Adipocyte (in vitro differentiated cells): Measurements from ENCODE around the gene VSTM2L.

Experiments
- DNase-seq: peaks from one replicate; pipeline ENCODE4 v3.0.0-alpha.2; 2015; ENCODE audit warnings: low read depth
- H3K27me3 ChIP-seq: replicated peaks from 2 replicates; pipeline ENCODE4 v1.7.0; 2013; ENCODE audit warnings: mild to moderate bottlenecking, low read length, moderate library complexity; ENCODE audit not compliant: control insufficient read depth, insufficient read depth
- H3K36me3 ChIP-seq: 2 replicates; pipeline ENCODE4 v1.7.0; 2013; ENCODE audit warnings: low read length, mild to moderate bottlenecking, moderate library complexity; ENCODE audit not compliant: control insufficient read depth, insufficient read depth, severe bottlenecking
- H3K4me1 ChIP-seq: 2 replicates; pipeline ENCODE4 v1.7.0; 2013; ENCODE audit warnings: mild to moderate bottlenecking, low read length, moderate library complexity; ENCODE audit not compliant: control insufficient read depth, insufficient read depth
- H3K4me3 ChIP-seq: 2 replicates; pipeline ENCODE4 v1.7.0; 2013; ENCODE audit warnings: mild to moderate bottlenecking, low read length, moderate library complexity
- H3K9ac ChIP-seq: 2 replicates; pipeline ENCODE4 v1.7.0; 2013; ENCODE audit warnings: mild to moderate bottlenecking, low read length, moderate library complexity
- H3K9me3 ChIP-seq: 2 replicates; pipeline ENCODE4 v1.7.0; 2013; ENCODE audit warnings: mild to moderate bottlenecking, low read length, moderate library complexity; ENCODE audit not compliant: control insufficient read depth

VSTM2L gene

GRCh38 chr20:37904008-37904642 lies 1.2 kb downstream of the VSTM2L start:
- peaks cover 3% of the 10 kb centered on the region for H3K4me1 ChIP-seq
- peaks cover 22% of the 10 kb centered on the region for H3K27me3 ChIP-seq
- no peak for DNase-seq
- H3K9ac ChIP-seq = no peak overlapping the region
- H3K36me3 ChIP-seq = no peaks in the 10 kb centered on the region
- no peak overlapping the region for H3K4me3 ChIP-seq
- no peaks in the 10 kb centered on the region for H3K9me3 ChIP-seq

DNA sequence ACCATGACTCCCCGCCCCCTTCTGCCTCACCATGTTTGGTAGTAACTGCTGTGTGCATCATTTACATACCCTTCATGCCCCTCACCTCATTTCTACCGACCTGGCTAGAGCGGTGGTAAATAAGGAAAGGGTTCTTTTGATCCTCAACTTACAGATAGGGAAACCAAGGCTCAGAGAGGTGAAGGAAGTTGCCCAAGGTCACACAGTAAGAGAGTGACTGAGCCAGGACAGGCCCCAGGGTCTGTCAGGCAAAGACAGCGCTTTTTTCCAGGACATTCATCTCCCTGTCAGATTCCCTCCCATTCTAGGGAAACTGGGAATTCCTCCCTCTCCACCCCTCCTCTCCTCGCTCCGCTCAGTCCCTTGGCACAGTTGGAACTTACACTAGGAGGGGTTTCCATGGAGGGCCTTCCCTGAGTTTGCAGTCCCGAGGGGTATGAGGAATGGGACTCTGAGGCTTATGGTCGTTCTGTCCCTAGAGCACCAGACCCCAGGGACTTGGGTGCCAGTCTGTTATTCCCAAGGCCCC lies 2.0 kb downstream of the VSTM2L start:
- DNase-seq = no peak
- Histone ChIP-seq H3K9ac (no peak overlapping the region), H3K4me1 (peaks cover 3% of the 10 kb centered on the region), H3K9me3 (no peaks in the 10 kb centered on the region), H3K36me3 (no peaks in the 10 kb centered on the region), H3K4me3 (no peak overlapping the region), H3K27me3 (peaks cover 24% of the 10 kb centered on the region)

- peaks cover 3% of the 10 kb centered on the region for H3K4me1 ChIP-seq
- H3K9me3 ChIP-seq = no peaks in the 10 kb centered on the region
- DNase-seq = no peak
- peaks cover 22% of the 10 kb centered on the region for H3K27me3 ChIP-seq
- no peak overlapping the region for H3K4me3 ChIP-seq
- H3K9ac ChIP-seq = no peak overlapping the region
- no peaks in the 10 kb centered on the region for H3K36me3 ChIP-seq
Observed at GRCh38 chr20:37905671-37906613, 3.0 kb downstream of the VSTM2L start.

DNA sequence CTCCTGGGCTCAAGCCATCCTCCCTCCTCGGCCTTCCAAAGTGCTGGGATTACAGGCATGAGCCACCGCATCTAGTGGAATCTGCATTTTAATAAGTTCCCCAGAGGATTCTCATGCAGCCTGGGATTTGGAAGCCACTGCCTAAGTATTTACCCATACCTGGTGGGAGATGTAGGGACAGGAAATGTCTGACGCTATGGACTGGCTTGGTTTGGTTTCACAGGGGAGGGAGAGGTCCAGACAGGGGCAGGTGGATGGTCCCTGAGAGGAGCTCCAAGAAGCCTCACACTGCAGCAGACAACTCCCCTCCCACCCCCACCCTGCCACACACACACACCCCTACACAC lies 4.4 kb downstream of the VSTM2L start:
- no peaks in the 10 kb centered on the region for H3K9me3 ChIP-seq
- DNase-seq = no peak
- H3K27me3 ChIP-seq = peaks cover 24% of the 10 kb centered on the region
- H3K36me3 ChIP-seq = no peaks in the 10 kb centered on the region
- no peak overlapping the region for H3K4me3 ChIP-seq
- H3K9ac ChIP-seq = no peak overlapping the region
- peaks cover 3% of the 10 kb centered on the region for H3K4me1 ChIP-seq

DNA sequence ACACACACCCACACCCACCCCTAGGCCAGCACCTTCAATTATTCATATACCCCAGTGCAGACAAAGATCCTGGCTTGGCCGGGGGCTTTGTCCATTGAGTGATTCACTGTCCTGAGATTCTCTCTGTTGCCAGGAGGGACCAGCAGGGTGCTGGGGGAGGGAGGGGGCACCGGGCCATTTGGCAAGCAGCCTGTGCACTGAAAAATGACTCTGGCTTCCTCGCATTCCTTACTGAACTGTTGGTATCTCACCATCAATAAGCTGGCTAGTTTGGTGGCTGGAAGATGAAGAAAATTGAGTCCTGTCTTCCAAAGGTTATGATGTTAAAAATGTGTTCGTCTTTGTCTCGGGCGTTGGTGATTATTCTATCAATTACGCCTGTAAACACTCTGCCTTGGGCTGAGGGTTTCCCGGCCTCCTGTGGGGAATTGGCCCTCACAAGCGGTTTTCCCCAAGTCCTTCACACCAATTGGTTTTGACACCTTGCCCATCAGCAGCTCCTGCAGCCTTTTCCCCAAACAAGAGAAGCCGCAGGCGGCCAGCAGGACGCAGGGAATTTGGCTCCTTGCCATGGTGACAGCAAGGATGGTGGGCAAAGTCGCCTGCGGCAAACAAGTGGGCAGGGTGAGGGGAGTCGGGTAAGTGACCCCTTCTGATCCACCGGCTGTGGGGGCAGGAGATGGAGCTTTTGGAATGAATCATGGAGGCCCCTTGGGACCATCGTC lies 4.9 kb downstream of the VSTM2L start:
- no peak overlapping the region for H3K4me3 ChIP-seq
- peaks cover 29% of the 10 kb centered on the region for H3K27me3 ChIP-seq
- peaks cover 3% of the 10 kb centered on the region for H3K4me1 ChIP-seq
- no peaks in the 10 kb centered on the region for H3K36me3 ChIP-seq
- DNase-seq = peak; percentile 63
- H3K9me3 ChIP-seq = no peaks in the 10 kb centered on the region
- H3K9ac ChIP-seq = no peak overlapping the region

DNA sequence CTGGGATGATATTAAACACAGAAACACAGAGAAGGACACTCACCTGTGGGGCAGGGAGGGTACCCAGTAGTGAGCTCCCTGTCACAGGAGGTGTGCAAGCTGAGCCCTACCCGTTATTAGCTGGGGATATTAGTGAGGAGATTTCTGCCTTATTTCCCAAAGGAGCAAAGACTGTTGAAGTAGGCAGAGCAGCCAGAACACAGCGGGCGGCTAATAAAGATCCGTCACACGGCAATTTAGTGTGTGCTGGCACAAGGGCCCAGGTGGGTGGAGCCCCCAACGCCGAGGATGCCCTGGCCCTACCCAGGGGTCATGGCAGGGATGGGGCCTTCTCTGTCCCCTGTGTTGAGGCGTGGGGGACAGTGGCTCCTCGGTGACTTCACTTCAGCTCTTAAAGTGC lies 8.3 kb downstream of the VSTM2L start:
- Histone ChIP-seq H3K9ac (no peak overlapping the region), H3K4me1 (peaks cover 3% of the 10 kb centered on the region), H3K36me3 (no peaks in the 10 kb centered on the region), H3K9me3 (no peaks in the 10 kb centered on the region), H3K27me3 (peaks cover 61% of the 10 kb centered on the region), H3K4me3 (no peak overlapping the region)
- no peak for DNase-seq

DNA sequence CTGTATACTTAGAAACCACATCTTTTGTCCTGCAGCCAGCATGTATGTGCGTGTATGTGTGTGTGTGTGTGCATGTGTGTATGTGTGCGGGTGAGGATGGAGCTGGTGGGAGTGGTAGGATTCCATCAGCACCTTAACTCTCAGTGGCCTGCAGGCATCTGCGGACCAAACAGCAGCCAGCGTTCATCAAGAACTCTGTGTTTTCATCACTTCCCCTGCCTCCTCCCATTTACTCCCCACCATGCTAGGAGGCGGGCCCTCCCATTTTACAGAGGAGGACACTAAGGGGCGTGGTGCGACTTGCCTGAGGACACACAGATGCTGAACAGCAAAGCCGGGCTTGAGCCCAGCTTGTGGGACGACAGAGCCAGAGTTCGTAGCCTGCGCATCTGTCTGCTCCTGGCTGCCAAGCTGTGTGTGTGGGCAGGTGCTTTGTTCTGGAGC lies 8.9 kb downstream of the VSTM2L start:
- H3K27me3 ChIP-seq = peaks cover 67% of the 10 kb centered on the region
- peak; percentile 54 for DNase-seq
- H3K9me3 ChIP-seq = no peaks in the 10 kb centered on the region

GRCh38 chr20:37912874-37913273 lies 9.9 kb downstream of the VSTM2L start:
- Histone ChIP-seq H3K27me3 (peaks cover 72% of the 10 kb centered on the region), H3K4me1 (peaks cover 3% of the 10 kb centered on the region), H3K9ac (no peak overlapping the region), H3K9me3 (no peaks in the 10 kb centered on the region), H3K4me3 (no peak overlapping the region), H3K36me3 (no peaks in the 10 kb centered on the region)
- DNase-seq = no peak

More for the DNA sequence above, 8.9 kb downstream of the VSTM2L start:
- Histone ChIP-seq H3K4me1 (peaks cover 3% of the 10 kb centered on the region), H3K36me3 (no peaks in the 10 kb centered on the region), H3K4me3 (no peak overlapping the region), H3K9ac (no peak overlapping the region)

- Histone ChIP-seq H3K9me3 (no peaks in the 10 kb centered on the region), H3K4me3 (no peak overlapping the region), H3K36me3 (no peaks in the 10 kb centered on the region), H3K9ac (no peak overlapping the region), H3K27me3 (peaks cover 80% of the 10 kb centered on the region), H3K4me1 (no peaks in the 10 kb centered on the region)
- no peak for DNase-seq
Observed at GRCh38 chr20:37913567-37914366, 10.8 kb downstream of the VSTM2L start.

DNA sequence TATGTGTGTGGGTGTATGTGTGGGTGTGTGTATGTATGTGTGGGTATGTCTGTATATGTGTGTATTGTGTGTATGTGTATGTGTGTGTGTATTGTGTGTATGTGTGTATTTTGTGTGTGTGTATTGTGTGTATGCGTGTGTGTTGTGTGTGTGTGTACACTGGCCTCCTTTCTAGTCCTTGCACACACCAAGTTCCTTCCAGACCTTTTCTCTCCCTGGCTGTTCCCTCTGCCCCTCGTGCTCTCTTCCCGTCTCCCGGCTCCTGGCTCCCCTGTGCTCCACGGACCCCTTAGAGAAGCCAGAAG lies 11.4 kb downstream of the VSTM2L start:
- Histone ChIP-seq H3K27me3 (peaks cover 80% of the 10 kb centered on the region), H3K9me3 (no peaks in the 10 kb centered on the region), H3K4me1 (no peaks in the 10 kb centered on the region), H3K36me3 (no peaks in the 10 kb centered on the region), H3K9ac (no peak overlapping the region), H3K4me3 (no peak overlapping the region)
- no peak for DNase-seq
